ENCODE results near the gene IL13. TPM values are rescaled to one million over a fixed set of nuclear protein-coding genes. Genes with fewer than 3 reads are reported as not detected.

The IL13 gene
- total and polyA plus RNA-seq, 10 of the 15 experiments (the other 5 are each of a cell fraction or from before 2014, with no cell fraction given): 0.06 to 0.40 (median 0.11) TPM; not detected in 6

DNA sequence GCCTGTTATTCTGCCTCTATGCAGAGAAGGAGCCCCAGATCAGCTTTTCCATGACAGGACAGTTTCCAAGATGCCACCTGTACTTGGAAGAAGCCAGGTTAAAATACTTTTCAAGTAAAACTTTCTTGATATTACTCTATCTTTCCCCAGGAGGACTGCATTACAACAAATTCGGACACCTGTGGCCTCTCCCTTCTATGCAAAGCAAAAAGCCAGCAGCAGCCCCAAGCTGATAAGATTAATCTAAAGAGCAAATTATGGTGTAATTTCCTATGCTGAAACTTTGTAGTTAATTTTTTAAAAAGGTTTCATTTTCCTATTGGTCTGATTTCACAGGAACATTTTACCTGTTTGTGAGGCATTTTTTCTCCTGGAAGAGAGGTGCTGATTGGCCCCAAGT lies 15.5 kb downstream of the IL13 start:
- Histone ChIP-seq H2AFZ (ENCODE audit: control insufficient read depth, low read depth, low read length) (no peak overlapping the region), H3K27me3 (replicated peaks in 1 of 2; ENCODE audit: control insufficient read depth in 2 of 2, insufficient read depth in 2 of 2, low read length in 1 of 2) (no peaks in the 10 kb centered on the region), H3K4me1 (ENCODE audit: control insufficient read depth, insufficient read depth, low read length) (peaks cover 33% of the 10 kb centered on the region), H3K4me2 (ENCODE audit: control insufficient read depth, insufficient read depth) (no peak overlapping the region), H3K79me2 (ENCODE audit: control insufficient read depth, insufficient read depth, low read length) (no peaks in the 10 kb centered on the region), H3K27ac (ENCODE audit: control insufficient read depth, insufficient read depth) (peak overlapping the region; percentile 75), H4K20me1 (ENCODE audit: control insufficient read depth, insufficient read depth) (no peaks in the 10 kb centered on the region), H3K36me3 (ENCODE audit: control insufficient read depth in 2 of 2, insufficient read depth in 2 of 2, low read length in 1 of 2) (no peaks in the 10 kb centered on the region), H3K4me3 (no peak overlapping the region), H3K9ac (ENCODE audit: control insufficient read depth, insufficient read depth, low read length) (no peak overlapping the region), H3K9me3 (replicated peaks; ENCODE audit: control insufficient read depth, insufficient read depth, low read length) (no peaks in the 10 kb centered on the region)
- ChIA-PET CTCF (interaction anchor here (0.7 to 5.1 kb wide), 8 partner anchors 11 to 147 kb away, joined by 3 to 57 read pairs (median 4); no protein-coding TSS in a partner anchor), SMC1A (ENCODE audit: uncharacterized antibody, unreplicated experiment) (interaction anchor here (1.6 to 11.4 kb wide), 12 partner anchors 11 to 146 kb away, joined by 3 to 156 read pairs (median 11); partner anchors contain the start of genes CCNI2, IL13 and KIF3A), POLR2A (interaction anchor here (1.0 to 11.2 kb wide), 5 partner anchors 11 to 87 kb away, joined by 4 to 118 read pairs (median 21); partner anchors contain the start of gene IL13), RAD21 (ENCODE audit: unreplicated experiment) (interaction anchor here (1.0 to 7.7 kb wide), 6 partner anchors 11 to 147 kb away, joined by 3 to 148 read pairs (median 21); partner anchors contain the start of gene KIF3A)
- in situ Hi-C loops (cut with MboI): no loop called here
- no peak for ATAC-seq
- intact Hi-C loops (cut with micrococcal nuclease; ENCODE audit: unreplicated experiment): no loop called here
- 33% methylated on average over 1 of the region's 1 CpG for WGBS (ENCODE audit: insufficient coverage, insufficient replicate concordance, low lambda C conversion rate, missing lambda C conversion rate)
- FAIRE-seq: no peak
- no TSS peak for BruUV-seq (replicated peaks)
- DNase-seq (ENCODE audit: low read depth, low spot score): no peak
- TF ChIP-seq SIN3A (IDR thresholded peaks at IDR 0.05; ENCODE audit: low read depth, low read length): no peak
- TF ChIP-seq, protein P1, sequence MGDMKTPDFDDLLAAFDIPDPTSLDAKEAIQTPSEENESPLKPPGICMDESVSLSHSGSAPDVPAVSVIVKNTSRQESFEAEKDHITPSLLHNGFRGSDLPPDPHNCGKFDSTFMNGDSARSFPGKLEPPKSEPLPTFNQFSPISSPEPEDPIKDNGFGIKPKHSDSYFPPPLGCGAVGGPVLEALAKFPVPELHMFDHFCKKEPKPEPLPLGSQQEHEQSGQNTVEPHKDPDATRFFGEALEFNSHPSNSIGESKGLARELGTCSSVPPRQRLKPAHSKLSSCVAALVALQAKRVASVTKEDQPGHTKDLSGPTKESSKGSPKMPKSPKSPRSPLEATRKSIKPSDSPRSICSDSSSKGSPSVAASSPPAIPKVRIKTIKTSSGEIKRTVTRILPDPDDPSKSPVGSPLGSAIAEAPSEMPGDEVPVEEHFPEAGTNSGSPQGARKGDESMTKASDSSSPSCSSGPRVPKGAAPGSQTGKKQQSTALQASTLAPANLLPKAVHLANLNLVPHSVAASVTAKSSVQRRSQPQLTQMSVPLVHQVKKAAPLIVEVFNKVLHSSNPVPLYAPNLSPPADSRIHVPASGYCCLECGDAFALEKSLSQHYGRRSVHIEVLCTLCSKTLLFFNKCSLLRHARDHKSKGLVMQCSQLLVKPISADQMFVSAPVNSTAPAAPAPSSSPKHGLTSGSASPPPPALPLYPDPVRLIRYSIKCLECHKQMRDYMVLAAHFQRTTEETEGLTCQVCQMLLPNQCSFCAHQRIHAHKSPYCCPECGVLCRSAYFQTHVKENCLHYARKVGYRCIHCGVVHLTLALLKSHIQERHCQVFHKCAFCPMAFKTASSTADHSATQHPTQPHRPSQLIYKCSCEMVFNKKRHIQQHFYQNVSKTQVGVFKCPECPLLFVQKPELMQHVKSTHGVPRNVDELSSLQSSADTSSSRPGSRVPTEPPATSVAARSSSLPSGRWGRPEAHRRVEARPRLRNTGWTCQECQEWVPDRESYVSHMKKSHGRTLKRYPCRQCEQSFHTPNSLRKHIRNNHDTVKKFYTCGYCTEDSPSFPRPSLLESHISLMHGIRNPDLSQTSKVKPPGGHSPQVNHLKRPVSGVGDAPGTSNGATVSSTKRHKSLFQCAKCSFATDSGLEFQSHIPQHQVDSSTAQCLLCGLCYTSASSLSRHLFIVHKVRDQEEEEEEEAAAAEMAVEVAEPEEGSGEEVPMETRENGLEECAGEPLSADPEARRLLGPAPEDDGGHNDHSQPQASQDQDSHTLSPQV (IDR thresholded peaks at IDR 0.05): 0 out of 2 replicates have a peak, but pooled peaks have one; percentile 41

Measured in GM12878 (cell line).